Hepatocyte (in vitro differentiated cells): ENCODE results near the gene FERMT1.

Experiments
- EZH2 ChIP-seq: fragments of 200-600 bp; sonication (generic); IDR thresholded peaks from 2 replicates; pipeline ENCODE4 v1.6.1; 2016; ENCODE audit warnings: antibody characterized with exemption, mild to moderate bottlenecking, borderline replicate concordance
- EZH2phosphoT487 ChIP-seq: fragments of 200-600 bp; sonication (generic); IDR thresholded peaks from one replicate; pipeline ENCODE4 v1.6.1; 2018; ENCODE audit warnings: antibody characterized with exemption, mild to moderate bottlenecking, low read depth, moderate library complexity; ENCODE audit not compliant: unreplicated experiment, severe bottlenecking
- TF ChIP-seq, protein P1 (sequence below): fragments of 200-600 bp; sonication (generic); IDR thresholded peaks from 2 replicates; pipeline ENCODE4 v1.5.1; 2016; ENCODE audit warnings: antibody characterized with exemption, mild to moderate bottlenecking; ENCODE audit not compliant: poor library complexity

GRCh38 chr20:6165346-6165745, 42.5 kb upstream of the FERMT1 start:
- TF ChIP-seq, protein P1, sequence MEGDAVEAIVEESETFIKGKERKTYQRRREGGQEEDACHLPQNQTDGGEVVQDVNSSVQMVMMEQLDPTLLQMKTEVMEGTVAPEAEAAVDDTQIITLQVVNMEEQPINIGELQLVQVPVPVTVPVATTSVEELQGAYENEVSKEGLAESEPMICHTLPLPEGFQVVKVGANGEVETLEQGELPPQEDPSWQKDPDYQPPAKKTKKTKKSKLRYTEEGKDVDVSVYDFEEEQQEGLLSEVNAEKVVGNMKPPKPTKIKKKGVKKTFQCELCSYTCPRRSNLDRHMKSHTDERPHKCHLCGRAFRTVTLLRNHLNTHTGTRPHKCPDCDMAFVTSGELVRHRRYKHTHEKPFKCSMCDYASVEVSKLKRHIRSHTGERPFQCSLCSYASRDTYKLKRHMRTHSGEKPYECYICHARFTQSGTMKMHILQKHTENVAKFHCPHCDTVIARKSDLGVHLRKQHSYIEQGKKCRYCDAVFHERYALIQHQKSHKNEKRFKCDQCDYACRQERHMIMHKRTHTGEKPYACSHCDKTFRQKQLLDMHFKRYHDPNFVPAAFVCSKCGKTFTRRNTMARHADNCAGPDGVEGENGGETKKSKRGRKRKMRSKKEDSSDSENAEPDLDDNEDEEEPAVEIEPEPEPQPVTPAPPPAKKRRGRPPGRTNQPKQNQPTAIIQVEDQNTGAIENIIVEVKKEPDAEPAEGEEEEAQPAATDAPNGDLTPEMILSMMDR = no peak
- TF ChIP-seq EZH2phosphoT487 (no peak), EZH2 (no peak)
